ENCODE data around the gene PRDM1. TPM values are rescaled to one million over a fixed set of nuclear protein-coding genes. Genes with fewer than 3 reads are reported as not detected.
A peak's percentile ranks its signal among the peaks of the same experiment; 100 is the strongest.

Gene PRDM1
- total RNA-seq, 1 donor from 2014 or later = 2.7 TPM

- no peak for DNase-seq (ENCODE audit: low read depth)
- H3K36me3 ChIP-seq (ENCODE audit: control insufficient read depth, insufficient read depth, low read length) = no peaks in the 10 kb centered on the region
These were observed 3.9 kb downstream of the PRDM1 start for GRCh38 chr6:106090001-106090400.

GRCh38 chr6:106092279-106092678 is 6.1 kb downstream of the PRDM1 start:
- H3K36me3 ChIP-seq (ENCODE audit: control insufficient read depth, insufficient read depth, low read length) = no peaks in the 10 kb centered on the region
- DNase-seq (ENCODE audit: low read depth) = no peak
- TF ChIP-seq CTCF (IDR thresholded peaks at IDR 0.05; ENCODE audit: insufficient read depth, low read length, poor library complexity, severe bottlenecking) = no peak
- H3K27me3 ChIP-seq (ENCODE audit: control insufficient read depth, insufficient read depth, low read length) = no peaks in the 10 kb centered on the region
- H3K4me3 ChIP-seq (ENCODE audit: low read depth, low read length) = no peak overlapping the region

More at GRCh38 chr6:106090001-106090400, 3.9 kb downstream of the PRDM1 start:
- Histone ChIP-seq H3K4me3 (ENCODE audit: low read depth, low read length) (no peak overlapping the region), H3K27me3 (ENCODE audit: control insufficient read depth, insufficient read depth, low read length) (no peaks in the 10 kb centered on the region)
- TF ChIP-seq CTCF (IDR thresholded peaks at IDR 0.05; ENCODE audit: insufficient read depth, low read length, poor library complexity, severe bottlenecking) = no peak

GRCh38 chr6:106094261-106094963 is 8.3 kb downstream of the PRDM1 start:
- Histone ChIP-seq H3K36me3 (ENCODE audit: control insufficient read depth, insufficient read depth, low read length) (no peaks in the 10 kb centered on the region), H3K4me3 (ENCODE audit: low read depth, low read length) (no peak overlapping the region)
- TF ChIP-seq CTCF (IDR thresholded peaks at IDR 0.05; ENCODE audit: insufficient read depth, low read length, poor library complexity, severe bottlenecking) = no peak

GRCh38 chr6:106094964-106095335 is 8.8 kb downstream of the PRDM1 start:
- Histone ChIP-seq H3K36me3 (ENCODE audit: control insufficient read depth, insufficient read depth, low read length) (no peaks in the 10 kb centered on the region), H3K4me3 (ENCODE audit: low read depth, low read length) (no peak overlapping the region), H3K27me3 (ENCODE audit: control insufficient read depth, insufficient read depth, low read length) (no peaks in the 10 kb centered on the region)
- no peak for TF ChIP-seq CTCF (IDR thresholded peaks at IDR 0.05; ENCODE audit: insufficient read depth, low read length, poor library complexity, severe bottlenecking)
- no peak for DNase-seq (ENCODE audit: low read depth)

More at GRCh38 chr6:106094261-106094963, 8.3 kb downstream of the PRDM1 start:
- no peak for DNase-seq (ENCODE audit: low read depth)
- no peaks in the 10 kb centered on the region for H3K27me3 ChIP-seq (ENCODE audit: control insufficient read depth, insufficient read depth, low read length)

- no peaks in the 10 kb centered on the region for H3K36me3 ChIP-seq (ENCODE audit: control insufficient read depth, insufficient read depth, low read length)
- TF ChIP-seq CTCF (IDR thresholded peaks at IDR 0.05; ENCODE audit: insufficient read depth, low read length, poor library complexity, severe bottlenecking) = no peak
- H3K4me3 ChIP-seq (ENCODE audit: low read depth, low read length) = peak overlapping the region; percentile 18
- DNase-seq (ENCODE audit: low read depth) = no peak
- H3K27me3 ChIP-seq (ENCODE audit: control insufficient read depth, insufficient read depth, low read length) = no peaks in the 10 kb centered on the region
These were observed 11.5 kb downstream of the PRDM1 start for GRCh38 chr6:106097411-106098231.
